KBM-7 (cell line): ENCODE results near the gene RAD1.
"Not testable (repeated sequence)": the region's sequence is repeated elsewhere in the genome, so short reads cannot be mapped to it uniquely, and the experiment has no call there.

Source experiments
- DNase-seq: peaks from one replicate; pipeline ENCODE4 v3.0.0-alpha.2; 2015
- in situ Hi-C: fragments of 300-500 bp; cut with MboI; formaldehyde crosslinking; loops from 2 replicates; pipeline ENCODE4 v1.14.3; 2020; ENCODE audit warnings: low sequenced_read_pairs, low pct_unique_long_range_greater_than_20kb, mixed read lengths

Gene RAD1

DNA sequence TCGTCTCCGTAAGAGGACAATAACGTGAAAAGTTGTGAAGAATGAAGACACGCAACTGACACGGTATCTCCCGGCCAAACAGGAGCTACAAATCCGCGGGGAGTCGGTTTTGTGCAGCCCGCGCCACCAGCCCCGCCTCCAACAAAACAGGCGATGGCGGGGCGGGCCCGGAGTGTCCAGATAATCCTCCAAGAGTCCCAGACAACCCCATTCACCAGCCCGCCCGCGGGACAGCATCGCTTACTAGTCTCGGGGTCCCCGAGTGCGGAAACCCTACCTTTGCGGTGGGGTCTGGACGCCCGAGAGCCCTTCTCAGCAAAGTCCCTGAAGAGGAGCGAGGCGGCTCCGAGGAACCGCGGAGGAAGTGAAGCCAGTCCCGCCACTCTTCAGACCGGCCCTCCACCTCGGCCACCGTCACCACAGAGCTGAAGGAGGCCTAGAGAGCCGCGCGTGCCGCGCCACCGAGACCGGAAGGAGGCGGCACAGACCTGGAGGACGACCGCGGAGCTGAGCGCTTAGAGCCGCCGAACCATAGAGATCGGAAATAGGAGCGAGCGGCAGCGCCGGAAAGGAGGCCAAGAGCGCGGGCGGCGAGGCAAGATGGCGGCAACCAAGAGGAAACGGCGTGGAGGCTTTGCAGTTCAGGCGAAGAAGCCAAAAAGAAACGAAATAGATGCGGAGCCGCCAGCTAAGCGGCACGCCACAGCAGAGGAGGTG is at the start of gene RAD1, which contains the start of gene BRIX1:
Gene RAD1, minus strand, starts transcription at position 366 of the 717 bp plus-strand sequence. CDS start 612 bp downstream, outside the sequence.
Gene BRIX1, plus strand, starts transcription at position 573 of the 717 bp plus-strand sequence. Its CDS starts 28 bp downstream, at position 601.
- in situ Hi-C loops: no loop called here
- peak; percentile 97 for DNase-seq

GRCh38 chr5:34959323-34959722 is 44.0 kb upstream of the RAD1 start:
- in situ Hi-C loops: no loop called here

GRCh38 chr5:34957857-34958690 is 42.8 kb upstream of the RAD1 start:
- peak; percentile 40 for DNase-seq
- in situ Hi-C loops: no loop called here

More at GRCh38 chr5:34959323-34959722, 44.0 kb upstream of the RAD1 start:
- no peak for DNase-seq

DNA sequence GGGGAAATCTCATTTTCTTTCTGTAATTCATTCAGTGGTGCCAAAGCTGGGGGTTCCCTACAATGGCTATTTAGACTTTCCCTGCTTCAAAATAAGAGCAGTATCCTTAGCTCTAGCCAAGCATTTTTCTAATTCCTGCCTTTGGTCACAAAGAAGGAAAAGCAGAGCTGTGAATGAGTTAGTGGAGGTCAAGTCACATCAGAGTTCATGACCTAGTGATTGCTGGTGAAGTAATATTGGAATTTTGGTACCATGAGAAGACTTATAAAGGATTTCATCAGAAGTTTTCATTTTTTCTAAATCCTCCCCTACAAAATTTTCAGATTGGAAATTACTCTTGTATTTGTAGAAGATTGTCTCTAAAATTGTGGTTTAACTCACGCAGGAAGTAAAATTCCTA is 42.0 kb upstream of the RAD1 start:
- no peak for DNase-seq
- in situ Hi-C loops: no loop called here

GRCh38 chr5:34944460-34945047 is 29.2 kb upstream of the RAD1 start:
- DNase-seq: no peak
- in situ Hi-C loops: no loop called here

DNA sequence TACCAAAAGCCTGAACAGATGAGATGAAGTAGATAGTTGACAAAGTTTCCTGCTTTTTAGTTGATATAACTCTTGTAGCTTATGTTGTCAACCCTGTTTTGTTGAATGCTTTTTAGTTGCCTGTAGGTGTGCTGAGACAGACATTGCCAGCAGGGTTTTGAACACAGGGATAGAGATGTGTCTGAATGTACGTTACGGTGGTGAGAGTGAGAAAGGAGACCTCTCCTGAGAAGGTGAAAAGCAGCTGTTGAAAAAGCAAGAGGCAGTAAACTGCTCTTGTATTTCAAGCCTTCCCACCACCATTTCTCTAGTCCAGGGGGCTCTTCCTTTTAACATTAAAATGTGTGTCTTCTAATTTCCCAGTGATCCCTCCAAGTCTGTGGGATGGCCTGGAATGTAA is 28.7 kb upstream of the RAD1 start:
- no peak for DNase-seq
- in situ Hi-C loops: no loop called here

GRCh38 chr5:34941936-34942335 is 26.6 kb upstream of the RAD1 start:
- in situ Hi-C loops: no loop called here

GRCh38 chr5:34932947-34933346 is 17.6 kb upstream of the RAD1 start:
- DNase-seq: no peak

More at GRCh38 chr5:34941936-34942335, 26.6 kb upstream of the RAD1 start:
- no peak for DNase-seq

GRCh38 chr5:34930870-34931269 is 15.6 kb upstream of the RAD1 start:
- peak; percentile 12 for DNase-seq
- in situ Hi-C loops: no loop called here

More at GRCh38 chr5:34932947-34933346, 17.6 kb upstream of the RAD1 start:
- in situ Hi-C loops: no loop called here

DNA sequence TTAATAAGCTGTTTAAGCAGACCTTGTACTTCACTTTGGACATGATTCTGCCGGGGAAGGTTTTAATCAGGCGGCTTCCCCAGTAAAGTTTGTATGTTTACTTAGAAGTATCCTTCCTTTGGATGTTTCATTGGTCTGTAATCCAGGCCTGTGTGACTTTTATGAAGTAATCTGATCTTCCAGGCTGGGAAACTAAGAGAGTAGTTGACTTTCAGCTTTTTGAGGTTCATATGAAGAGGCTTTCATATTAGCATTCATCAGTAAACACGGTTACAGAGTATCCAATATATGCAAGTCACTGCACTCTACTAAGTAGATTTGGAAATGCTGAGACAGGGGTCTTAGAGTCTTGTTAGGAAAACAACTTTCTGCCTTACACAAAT is 15.1 kb upstream of the RAD1 start:
- in situ Hi-C loops: no loop called here
- DNase-seq: no peak

DNA sequence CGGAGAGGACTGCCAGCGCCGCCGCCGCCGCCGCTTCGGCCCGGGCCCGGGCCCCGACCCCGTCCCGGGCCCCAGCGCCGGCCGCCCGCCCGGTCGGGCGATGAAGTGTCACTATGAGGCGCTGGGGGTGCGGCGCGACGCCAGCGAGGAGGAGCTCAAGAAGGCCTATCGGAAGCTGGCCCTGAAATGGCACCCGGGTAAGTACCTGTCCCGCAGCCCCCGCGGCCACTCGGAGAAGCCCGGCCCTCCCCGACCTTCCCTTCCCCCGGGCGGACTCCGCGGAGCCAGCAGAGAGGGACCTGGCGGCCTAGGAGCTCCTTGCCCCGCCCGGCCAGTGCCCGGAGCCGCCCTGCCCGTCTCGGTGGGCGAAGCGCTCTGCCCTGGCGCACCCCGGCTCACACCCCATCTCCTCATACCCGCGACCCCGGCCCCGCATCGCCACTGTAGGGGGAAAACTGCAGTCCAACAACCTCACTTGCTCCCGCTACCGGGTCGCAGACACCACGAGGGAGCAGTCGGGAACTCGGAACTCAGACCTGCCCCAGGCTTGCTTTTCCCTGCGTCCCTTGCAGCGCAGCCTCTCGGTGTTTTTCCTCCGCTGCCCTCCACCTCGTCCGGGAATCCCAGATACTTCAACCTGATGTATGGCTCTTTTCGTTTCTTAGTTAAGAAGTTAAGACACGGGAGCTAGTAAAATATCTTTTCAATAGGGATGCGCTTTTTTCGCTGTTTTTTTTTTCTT is 14.6 kb upstream of the RAD1 start:
- in situ Hi-C loops: no loop called here
- peak; percentile 78 for DNase-seq

GRCh38 chr5:34929134-34929719 is 13.9 kb upstream of the RAD1 start, which contains the start of gene DNAJC21:
DNAJC21 (plus strand) TSS chr5:34929559; CDS start chr5:34929820, 261 bp downstream.
- in situ Hi-C loops: no loop called here
- peak; percentile 98 for DNase-seq

- DNase-seq: no peak
- in situ Hi-C loops: no loop called here
Observed at GRCh38 chr5:34928267-34928666, 13.0 kb upstream of the RAD1 start.

GRCh38 chr5:34927785-34928184 is 12.5 kb upstream of the RAD1 start:
- in situ Hi-C loops: no loop called here

GRCh38 chr5:34926318-34926888 is 11.1 kb upstream of the RAD1 start:
- DNase-seq: no peak
- in situ Hi-C loops: no loop called here

More at GRCh38 chr5:34927785-34928184, 12.5 kb upstream of the RAD1 start:
- DNase-seq: no peak

DNA sequence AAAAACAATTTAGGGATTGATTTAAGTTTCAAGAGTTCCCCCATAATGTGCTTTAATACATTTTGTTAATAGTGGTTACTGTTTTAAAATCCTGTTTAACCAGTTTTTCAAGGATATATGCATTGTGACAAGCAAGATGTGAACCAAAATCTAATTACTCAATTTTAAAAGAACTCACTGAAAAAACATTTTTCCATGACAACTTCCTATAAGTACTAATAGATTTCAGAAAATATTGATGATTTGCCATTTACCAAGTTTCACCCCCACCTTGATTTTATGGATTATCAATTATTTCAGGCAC is 9.1 kb upstream of the RAD1 start:
- DNase-seq: no peak

DNA sequence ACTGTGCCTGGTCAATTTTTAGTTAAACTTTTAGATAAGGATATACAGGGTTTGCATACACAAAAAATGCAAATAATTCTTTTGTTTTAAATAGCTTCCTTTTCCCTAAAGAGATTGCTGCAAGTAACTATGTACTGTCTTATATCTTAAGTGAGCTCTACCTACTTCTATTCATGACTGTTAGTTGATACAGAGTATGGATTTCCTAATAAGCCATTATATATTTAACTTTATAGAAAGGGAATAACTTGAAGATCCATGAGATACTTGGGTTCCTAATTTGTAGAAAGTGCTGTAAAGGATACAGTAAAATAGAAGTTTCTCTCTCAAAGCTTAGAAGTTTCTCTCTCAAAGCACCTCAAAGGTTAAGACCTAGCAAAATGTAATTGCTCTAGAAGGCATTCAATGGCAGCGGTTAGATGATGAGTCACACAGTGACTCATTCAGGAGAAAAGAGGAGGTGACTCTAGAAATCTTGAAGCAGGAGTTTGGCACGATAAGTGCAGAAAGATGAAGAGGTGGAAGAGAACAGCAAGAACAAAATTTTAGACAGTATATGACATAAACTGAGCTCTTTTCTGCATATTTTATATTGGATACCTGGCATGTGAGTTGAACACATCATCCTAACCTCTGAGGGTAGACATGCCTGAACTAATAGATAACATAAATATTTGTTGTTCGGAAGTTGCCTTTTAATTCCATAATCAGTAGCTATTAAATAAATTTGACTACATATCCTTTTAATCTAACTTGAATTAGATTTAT is 8.6 kb upstream of the RAD1 start:
- peak; percentile 58 for DNase-seq
- in situ Hi-C loops: no loop called here

More for the DNA sequence above, 9.1 kb upstream of the RAD1 start:
- in situ Hi-C loops: no loop called here

DNA sequence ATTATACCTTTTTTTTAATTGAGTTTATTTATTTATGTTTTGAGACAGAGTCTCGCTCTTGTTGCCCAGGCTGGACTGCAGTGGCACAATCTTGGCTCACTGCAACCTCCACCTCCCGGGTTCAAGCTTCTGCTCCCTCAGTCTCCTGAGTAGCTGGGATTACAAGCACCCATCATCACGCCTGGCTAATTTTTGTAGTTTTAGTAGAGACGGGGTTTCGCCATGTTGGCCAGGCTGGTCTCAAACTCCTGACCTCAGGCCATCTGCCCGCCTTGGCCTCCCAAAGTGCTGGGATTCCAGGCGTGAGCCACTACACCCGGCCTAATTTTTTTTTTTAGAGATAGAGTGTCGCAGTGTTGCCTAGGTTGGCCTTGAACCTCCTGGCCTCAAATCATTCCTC is 8.0 kb upstream of the RAD1 start:
- in situ Hi-C loops, DNase-seq: not testable (repeated sequence)
